ENCODE data around the gene IFT81.
"Not testable (repeated sequence)": the region's sequence is repeated elsewhere in the genome, so short reads cannot be mapped to it uniquely, and the experiment has no call there.

The IFT81 gene

DNA sequence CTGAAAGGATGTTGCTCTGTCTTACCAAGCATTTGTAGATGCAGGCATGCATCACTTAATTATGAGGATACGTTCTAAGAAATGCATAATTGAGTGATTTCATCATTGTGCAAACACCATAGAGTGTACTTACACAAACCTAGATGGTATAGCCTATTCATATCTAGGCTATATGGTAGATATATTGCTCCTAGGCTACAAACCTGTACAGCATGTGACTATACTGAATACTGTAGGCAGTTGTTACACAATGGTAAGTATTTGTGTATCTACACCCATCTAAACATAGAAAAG, 75.9 kb downstream of the IFT81 start:
- no peak for DNase-seq (ENCODE audit: low spot score)

DNA sequence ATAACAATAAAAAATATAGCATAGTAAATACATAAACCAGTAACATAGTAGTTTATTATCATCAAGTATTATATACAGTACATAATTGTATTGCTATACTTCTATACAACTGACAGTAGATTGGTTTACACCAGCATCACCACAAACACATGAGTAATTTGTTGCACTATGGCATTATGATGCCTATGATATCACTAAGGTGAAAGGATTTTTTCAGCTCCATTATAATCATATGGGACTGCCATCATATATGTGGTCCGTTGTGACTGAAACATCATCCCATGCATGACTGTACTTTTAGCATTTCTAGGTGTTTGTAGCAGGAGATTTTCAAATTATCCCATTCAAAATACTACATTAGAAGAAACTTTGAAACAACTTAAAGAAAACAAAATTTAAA, 77.8 kb downstream of the IFT81 start:
- no peak for DNase-seq (ENCODE audit: low spot score)

DNA sequence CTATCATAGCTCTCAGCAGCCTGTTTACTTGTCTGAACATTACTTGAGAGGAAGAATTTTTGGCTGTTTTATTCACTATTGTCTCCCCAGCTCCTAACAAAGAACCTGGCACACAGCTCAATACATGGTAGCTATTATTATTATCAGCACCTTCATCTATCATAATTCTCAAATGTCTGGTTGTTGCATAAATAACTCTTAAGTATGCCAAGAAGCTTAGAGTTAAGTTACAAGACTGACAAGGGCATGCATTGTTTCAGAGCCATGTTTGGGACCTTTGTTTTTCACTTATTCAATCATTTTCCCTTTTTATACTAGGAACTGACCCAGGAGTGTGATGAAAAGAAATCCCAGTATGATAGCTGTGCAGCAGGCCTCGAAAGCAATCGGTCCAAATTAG, 79.4 kb downstream of the IFT81 start:
- peak; percentile 46 for DNase-seq (ENCODE audit: low spot score)

DNA sequence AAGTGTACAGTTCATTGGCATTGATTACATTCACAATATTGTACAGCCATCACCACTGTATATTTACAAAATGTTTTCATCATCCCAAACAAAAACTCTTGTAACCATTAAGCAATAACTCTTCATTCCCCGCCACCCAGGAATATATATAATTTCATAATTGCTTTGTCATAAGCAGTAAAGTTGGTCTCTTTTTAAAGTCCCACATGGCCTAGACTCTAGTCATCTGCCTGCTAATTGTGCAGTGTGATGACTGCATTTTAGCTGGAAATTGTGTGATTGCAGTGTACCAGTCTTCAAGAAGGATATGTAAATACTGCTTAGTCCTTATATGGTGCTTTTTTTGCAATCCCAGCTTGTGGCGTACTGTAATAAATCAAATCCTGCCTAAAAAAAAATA, 81.8 kb downstream of the IFT81 start:
- DNase-seq (ENCODE audit: low spot score): no peak

DNA sequence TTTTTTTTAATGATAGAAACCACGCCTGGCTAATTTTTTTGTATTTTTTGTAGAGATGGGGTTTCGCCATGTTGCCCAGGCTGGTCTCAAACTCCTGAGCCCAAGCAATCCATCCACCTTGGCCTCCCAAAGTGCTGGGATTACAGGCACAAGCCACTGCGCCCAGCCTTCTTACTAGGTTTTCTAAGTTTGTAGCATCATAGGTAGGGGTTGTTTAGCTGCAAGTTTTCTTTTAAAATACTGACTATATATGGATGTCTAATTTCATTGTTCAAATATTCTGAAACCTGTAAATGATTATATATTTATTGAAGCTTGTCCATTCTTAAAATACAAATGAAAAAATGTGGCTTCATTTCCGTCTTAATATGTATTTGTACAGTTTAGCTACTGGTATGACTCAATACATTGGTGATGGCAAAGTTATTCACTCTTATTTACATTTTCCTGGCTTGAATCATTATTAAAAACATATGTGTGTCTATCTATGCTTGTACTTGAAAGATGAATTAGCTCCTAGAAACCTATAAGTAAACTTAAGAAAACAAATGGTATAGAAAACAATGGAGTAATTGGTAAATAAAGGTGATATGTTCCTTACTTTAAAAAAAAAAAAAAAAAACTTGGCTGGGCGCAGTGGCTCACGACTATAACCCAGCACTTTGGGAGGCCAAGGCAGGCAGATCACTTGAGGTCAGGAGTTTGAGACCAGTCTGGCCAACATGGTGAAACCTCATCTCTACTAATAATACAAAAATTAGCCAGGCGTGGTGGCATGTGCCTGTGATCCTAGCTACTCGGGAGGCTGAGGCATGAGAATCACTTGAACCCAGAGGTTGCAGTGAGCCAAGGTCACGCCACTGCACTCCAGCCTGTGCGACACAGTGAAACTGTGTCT, 87.7 kb downstream of the IFT81 start:
- DNase-seq (ENCODE audit: low spot score): not testable (repeated sequence)

DNA sequence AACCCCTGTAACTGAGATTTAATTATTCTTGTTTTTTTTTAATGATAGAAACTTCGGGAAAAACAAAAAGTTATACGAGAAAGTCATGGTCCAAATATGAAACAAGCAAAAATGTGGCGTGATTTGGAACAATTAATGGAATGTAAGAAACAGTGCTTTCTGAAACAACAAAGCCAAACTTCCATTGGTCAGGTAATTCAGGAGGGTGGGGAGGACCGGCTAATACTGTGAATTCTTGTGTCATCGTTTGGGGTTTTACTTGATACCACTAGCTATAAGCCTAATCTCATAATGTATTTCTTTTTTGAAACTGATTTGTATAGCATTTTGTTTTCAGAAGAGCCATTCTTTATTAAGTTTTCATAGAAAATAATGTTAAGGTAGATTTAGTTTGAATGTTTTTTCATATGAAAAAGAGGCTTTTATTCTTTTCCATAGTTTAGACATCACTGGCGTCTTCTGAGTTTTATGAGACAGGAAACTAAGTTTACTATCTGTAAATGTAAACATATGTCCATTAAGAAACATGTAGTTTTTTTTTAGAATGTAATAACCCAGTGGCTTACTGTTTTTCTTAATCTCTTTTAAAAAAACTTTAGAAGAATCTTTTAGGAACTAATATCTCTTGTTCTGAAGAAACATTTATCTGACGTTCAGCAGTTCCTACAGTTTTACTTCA, 94.0 kb downstream of the IFT81 start:
- DNase-seq (ENCODE audit: low spot score): no peak

DNA sequence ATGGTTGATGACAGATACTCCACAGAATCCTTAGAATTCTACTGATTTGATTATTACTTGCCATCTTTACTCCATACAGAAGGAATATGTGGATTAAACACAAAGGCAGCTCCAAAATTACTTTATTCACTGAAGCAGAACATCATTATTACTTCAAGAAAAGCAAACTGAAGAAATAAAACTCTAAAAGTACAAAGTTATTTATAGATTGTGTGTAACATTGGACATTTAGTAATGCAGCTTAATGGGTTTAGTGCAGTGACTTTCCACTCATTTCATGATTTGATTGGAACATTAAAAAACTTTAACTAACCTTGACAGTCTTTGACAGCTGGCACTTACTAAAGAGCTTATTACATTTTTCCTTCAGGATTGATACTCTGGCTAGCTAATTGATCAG, 97.9 kb downstream of the IFT81 start:
- DNase-seq (ENCODE audit: low spot score): no peak

DNA sequence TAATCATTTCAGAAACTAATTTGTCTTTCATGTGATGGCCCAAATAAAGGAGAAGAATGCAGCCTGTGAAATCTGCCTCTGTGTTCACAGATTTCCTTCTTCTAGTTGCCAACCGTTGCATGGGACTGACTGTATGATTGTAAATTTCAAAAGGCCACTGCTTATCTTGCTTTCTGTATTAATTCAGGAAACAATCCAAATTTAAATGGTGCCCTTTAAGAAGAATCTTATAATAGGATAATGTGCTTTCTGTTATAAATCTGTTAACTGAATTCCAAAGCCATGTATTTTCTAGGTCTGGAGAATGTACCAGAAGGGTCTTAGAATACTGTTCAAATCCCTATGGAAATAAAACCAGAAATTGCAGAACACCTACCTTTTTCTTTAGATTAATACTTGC, 98.3 kb downstream of the IFT81 start:
- DNase-seq (ENCODE audit: low spot score): no peak

DNA sequence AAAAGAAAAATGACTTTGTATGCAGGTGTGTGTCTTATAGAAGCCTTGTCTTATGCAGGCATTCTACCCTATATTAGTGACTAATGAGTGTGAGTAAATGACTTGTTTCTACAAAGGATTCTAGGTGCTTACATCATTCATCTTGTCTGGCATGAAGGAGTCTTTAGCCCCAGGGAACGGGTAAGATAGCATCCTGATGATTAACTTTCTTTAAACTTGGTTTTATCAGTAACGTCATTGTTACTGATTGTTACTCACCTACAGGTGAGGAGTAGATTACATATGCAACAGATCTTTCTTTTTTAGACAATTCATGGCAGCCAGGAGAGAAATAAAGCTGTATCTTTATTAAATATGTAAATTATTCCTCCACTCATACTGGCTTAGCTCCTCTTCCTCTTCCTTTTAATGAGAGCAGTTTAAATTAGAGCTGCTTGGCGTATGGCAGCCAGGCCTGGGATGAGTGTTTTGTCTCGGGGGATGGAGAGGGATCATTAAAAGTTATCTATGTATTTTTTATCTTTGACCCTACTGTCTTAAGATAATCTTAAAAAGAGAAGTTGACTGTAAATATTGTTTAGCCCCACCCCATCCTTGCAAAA, 99.7 kb downstream of the IFT81 start:
- DNase-seq (ENCODE audit: low spot score): no peak

DNA sequence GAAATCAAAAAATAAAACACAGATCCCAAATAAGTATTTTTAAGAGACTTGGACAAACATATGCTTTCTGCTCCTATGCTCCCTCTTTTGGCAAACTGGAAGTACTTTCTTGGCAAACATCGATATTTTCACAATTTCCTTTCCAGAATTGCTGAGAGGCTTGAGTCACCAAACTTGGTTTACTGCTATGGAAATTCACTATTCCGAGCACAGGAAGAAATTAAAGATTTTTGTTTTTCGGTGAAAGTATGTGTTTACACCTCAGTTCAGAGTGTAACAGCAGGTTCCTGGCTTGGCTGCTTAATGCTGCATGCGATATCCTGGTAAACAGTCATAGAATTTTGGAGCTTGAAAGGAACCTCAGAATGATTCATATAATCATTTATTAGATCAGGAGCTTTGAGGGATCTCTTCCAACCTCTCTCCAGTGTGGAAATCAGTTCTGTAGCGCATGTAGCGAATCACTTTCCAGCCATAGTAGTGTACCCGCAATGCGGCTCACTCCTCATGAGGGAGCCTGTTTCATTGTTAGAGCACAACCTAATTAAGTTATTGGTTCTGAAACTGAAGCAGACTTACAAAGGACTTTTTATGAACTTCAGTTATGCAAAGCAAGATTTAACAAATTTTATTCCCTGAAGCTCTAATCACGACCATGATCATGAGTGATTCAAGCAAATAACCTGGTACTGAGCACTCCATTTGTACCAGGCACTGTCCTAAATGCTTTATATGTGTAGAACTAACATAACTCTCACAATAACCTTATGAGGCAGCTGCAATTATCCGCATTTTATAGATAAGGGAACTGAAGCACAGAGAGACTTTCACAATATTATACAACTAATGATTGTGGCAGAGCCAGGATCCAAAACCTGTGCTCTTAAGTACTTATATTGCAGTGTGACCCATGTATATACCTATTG, 100.5 kb downstream of the IFT81 start:
- peak; percentile 51 for DNase-seq (ENCODE audit: low spot score)

DNA sequence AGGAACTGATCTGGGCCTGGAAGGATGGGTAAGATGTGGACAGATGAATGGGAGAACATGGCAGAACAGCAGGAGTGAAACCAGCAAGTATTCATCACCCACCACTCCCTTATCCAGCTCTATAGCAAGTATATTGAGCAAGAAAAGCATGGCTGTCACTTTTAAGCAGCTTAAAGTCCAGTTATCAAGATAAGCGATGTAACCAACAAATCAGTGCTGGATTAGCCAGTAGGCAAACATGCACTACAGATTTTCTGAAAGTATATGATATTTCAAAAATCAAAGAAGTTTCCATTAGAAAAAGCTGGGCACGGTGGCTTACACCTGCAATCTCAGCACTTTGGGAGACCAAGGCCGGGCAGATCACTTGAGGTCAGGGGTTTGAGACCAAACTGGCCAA, 103.0 kb downstream of the IFT81 start:
- DNase-seq (ENCODE audit: low spot score): no peak

DNA sequence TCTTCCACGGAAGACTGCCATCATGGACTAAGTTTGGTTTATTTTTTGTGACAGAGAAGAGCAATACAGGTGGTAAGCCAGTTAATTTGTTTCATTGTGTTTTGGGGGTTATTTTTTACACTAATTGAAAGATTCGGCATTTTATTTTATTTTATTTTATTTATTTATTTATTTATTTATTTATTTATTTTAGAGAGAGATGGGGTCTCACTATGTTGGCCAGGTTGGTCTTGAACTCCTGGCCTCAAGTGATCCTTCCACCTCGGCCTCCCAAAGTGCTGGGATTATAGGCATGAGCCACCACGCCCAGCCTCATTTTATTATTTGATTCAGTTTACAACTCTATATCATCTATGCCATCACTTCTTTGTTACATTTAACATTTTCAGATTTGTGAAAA, 104.2 kb downstream of the IFT81 start:
- DNase-seq (ENCODE audit: low spot score): not testable (repeated sequence)

DNA sequence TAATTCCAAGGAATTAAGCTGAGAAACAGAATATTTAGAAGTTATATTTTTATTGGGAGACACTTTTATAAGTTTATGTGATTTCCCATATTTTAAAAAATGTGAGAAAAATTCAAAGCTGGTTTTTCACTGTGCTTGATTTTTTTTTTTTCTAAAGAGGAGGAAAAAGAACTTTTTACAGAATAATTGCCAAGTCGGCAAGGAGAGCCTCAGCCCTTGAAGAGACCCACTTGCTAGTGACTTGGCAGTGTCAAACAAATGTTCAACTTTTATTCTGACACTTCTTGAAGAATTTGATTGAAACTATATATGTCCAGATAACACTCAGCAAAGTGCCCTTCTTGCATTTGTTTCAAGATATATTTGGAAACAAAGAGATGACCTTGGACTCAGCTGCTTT, 104.6 kb downstream of the IFT81 start:
- no peak for DNase-seq (ENCODE audit: low spot score)

DNA sequence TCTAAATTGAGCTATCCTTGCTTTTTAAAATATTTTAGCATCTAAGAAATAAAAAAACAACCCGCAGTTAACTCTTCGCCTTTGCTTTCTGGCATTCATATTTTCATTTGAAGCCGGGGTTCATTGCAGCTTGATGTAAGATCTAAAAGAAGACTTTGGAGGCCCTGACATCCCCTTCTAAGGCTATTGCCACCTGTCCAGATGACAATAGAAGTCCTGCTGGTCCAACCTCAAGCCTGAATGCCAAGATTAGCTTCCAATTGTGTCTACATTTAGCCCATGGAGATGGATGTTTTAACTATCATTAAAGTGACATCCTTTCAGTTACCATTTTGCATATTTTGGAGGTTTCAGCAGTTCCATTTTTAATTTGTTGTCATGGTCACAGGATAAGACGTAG, 105.3 kb downstream of the IFT81 start:
- DNase-seq (ENCODE audit: low spot score): no peak

DNA sequence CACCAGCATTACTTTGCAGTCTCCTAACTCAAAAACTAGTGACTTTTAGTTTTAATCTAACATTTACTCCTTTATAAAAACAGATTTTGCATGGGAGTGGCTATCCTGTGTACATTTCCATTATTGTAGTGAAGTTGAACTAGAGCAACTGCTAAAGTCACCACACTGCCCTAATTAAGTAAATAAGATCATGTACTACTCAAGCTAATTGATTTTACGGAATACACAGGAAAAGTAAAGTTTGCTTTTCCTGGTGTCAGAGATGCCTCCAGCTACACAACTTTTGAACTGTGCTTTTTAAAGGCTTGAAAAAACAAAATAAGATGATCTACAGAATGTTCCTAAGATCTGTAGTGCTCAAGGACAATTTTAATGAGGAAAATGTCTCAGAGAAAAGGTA, 106.5 kb downstream of the IFT81 start:
- DNase-seq (ENCODE audit: low spot score): no peak

DNA sequence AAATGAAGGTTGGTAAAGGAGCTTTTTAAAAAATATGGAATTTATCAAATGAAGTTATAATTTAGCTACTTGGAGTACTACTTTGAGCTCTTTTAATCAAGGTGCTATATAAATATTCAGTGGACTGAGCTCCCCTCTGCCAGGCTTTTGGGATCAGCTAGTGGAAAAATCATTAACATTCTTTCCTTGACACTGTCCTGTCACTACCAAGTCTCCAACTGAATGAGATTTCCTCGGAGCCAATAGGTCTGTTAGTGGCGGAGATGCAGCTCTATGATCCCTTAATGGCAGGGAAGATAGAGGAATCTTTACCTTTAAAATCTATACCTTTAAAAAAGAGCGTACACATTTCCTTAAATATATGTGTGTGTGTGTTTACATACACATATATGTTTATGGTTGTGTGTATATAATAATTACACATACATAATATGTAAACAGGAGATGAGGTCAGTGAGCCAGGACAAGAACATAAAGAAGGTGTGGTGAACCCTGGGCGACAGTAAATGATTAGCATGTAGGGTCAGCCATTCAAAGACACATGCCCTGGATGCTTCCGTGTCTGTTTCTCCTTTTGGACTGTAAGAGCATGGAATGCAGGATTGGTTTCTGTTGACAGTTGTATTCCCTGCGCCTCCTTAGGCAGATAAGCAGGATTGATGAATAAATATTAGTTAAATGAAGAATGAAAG, 109.2 kb downstream of the IFT81 start:
- no peak for DNase-seq (ENCODE audit: low spot score)

DNA sequence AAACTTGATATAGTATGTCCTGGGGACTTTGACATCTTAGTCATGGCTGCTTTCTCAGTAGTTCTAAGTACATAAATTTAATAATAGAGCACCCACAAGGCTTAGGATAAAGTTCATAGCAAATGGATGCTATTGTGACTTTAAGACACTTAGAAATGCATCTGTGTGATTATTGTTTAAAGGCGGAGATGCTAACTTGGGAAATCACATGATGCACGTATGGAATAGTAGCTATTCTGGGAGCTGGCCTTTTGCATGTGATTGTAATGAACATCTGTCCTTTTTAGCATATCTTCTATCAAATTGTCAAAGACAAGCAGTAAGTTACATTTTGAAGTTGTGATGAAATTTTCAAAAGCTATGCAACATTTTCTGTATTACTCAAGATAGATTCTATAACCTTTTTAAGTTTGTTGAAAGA, 110.2 kb downstream of the IFT81 start:
- no peak for DNase-seq (ENCODE audit: low spot score)

DNA sequence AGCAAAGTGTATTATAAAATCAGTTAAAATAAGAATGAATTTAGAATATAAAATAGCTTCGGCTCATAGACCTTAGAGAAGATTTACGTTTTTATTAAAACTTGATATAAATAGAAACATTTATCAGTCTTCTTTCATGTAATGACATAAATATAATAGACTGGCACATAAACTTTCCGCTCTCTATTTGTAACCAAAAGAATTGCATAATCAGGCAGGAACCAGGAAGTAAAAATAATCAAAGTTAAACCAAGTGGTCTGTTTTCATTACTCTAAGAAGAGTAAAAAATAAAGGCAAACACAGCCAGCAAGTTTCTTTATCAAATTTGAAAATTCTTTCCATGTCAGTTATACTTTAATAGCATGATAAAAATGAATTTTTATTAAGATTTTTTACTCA, 110.6 kb downstream of the IFT81 start:
- DNase-seq (ENCODE audit: low spot score): no peak

DNA sequence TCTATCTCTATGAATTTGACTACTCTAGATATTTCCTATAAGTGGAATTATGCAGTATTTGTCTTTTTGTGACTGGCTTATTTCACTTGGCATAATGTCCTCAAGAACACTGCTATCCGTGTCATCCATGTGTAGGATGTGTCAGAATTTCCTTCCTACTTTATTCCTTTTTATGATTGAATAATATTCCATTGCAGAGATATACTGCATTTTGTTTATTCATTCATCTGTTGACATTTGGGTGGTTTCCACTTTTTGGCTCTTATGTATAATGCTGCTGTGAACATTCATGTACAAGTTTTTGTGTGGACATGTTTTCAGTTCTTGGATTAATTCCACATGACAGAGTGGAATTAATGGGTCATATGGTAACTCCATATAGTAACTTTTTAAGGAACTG, 111.2 kb downstream of the IFT81 start:
- no peak for DNase-seq (ENCODE audit: low spot score)

DNA sequence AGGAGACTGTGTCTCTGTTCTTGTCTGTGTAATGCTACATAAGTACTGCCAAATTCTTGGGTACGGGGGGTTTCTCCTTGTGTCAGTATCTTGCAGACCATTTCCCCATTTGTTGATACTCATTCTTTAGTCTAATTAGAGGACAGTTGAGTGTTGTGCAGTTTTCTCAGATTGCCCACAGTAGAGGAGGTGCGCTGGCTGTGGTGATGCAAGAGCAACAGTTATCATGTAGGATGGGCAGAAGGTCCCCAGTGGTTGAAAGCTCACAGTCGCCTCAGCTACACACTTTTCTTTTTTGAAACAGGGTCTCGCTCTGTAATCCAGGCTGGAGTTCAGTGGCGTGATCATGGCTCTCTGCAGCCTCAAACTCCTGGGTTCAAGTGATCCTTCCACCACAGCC, 119.1 kb downstream of the IFT81 start:
- no peak for DNase-seq (ENCODE audit: low spot score)

DNA sequence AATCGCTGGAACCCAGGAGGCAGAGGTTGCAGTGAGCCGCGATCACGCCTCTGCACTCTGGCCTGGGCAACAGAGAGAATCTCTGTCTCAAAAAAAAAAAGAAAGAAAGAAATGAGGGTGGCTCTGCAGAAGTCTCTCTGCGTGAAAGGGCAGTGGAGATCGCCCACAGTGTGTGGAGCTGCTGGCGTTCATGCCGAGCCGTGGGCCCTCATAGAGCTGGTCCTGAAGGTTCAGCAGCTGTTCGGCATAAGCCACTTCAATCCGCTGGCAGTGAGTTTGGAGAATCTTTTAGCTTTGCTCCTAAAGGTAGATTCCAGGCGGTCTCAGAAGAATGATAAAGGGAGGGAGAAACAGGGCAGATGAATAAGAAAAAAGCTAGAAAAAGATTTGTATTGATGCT, 120.2 kb downstream of the IFT81 start:
- DNase-seq (ENCODE audit: low spot score): no peak

DNA sequence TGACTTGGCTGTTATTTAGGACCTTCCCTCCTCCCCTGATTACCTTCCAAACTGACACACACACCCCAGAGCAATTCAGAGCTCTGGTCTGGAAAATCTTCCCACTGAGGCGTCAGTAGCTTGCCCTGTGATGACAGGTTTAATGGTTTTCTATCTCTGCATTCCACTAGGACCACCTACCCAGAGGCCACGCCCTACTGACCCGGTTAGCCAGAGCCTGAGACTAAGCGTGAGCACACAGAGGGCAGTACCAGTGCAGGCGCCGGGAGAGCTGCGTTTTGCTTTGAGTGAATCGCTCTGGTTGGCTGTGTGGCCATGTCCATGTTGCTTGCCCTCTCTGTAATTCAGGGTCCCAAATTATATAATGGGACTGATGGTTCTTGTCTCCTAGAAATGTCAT, 120.7 kb downstream of the IFT81 start:
- no peak for DNase-seq (ENCODE audit: low spot score)
